ENCODE data around the gene EML4. TPM values are rescaled to one million over a fixed set of nuclear protein-coding genes. Genes with fewer than 3 reads are reported as not detected.
"Not testable (repeated sequence)": the region's sequence is repeated elsewhere in the genome, so short reads cannot be mapped to it uniquely, and the experiment has no call there.

Gene EML4
- total RNA-seq, 4 donors from 2014 or later, result 3.0 to 5.0 (median 4.6) TPM

- Histone ChIP-seq H3K27ac (peak overlapping the region; percentile 57 to 75 (median 68)), H3K36me3 (no peaks in the 10 kb centered on the region), H3K27me3 (no peaks in the 10 kb centered on the region), H3K4me1 (peaks cover 13 to 19% of the 10 kb centered on the region in 2 donors), H3K9me3 (no peaks in the 10 kb centered on the region), H3K4me3 (no peak overlapping the region)
- in situ Hi-C loops (cut with MboI; ENCODE audit: low sequenced_read_pairs in 4 of 4), result no loop called here
- TF ChIP-seq POLR2A (IDR thresholded peaks at IDR 0.05) (no peak), CTCF (IDR thresholded peaks at IDR 0.05 in 4 of 5, conservative IDR thresholded peaks at IDR 0.05 in 1 of 5) (no peak)
- intact Hi-C loops (cut with DNase I; ENCODE audit: low total_unique reads), result no loop called here
- ATAC-seq (peak; percentile 5 to 14), DNase-seq (no peak)
These were observed 173.7 kb downstream of the EML4 start for GRCh38 chr2:42342795-42343241.

GRCh38 chr2:42345986-42346385, 176.8 kb downstream of the EML4 start:
- H3K4me1 ChIP-seq, result peaks cover 13 to 19% of the 10 kb centered on the region in 2 donors
- H3K27ac ChIP-seq, result no peak overlapping the region
- intact Hi-C loops (cut with DNase I; ENCODE audit: low total_unique reads), result no loop called here
- no peak for DNase-seq
- in situ Hi-C loops (cut with MboI; ENCODE audit: low sequenced_read_pairs in 4 of 4), result no loop called here
- peaks cover 0 to 6% of the 10 kb centered on the region in 2 donors for H3K36me3 ChIP-seq
- ATAC-seq, result no peak
- TF ChIP-seq CTCF (IDR thresholded peaks at IDR 0.05 in 4 of 5, conservative IDR thresholded peaks at IDR 0.05 in 1 of 5) (no peak), POLR2A (IDR thresholded peaks at IDR 0.05) (no peak)
- H3K9me3 ChIP-seq, result no peaks in the 10 kb centered on the region
- no peaks in the 10 kb centered on the region for H3K27me3 ChIP-seq
- H3K4me3 ChIP-seq, result no peak overlapping the region

- H3K27ac ChIP-seq; ATAC-seq; H3K27me3 ChIP-seq; H3K4me3 ChIP-seq; in situ Hi-C loops (cut with MboI; ENCODE audit: low sequenced_read_pairs in 4 of 4); DNase-seq; H3K9me3 ChIP-seq; intact Hi-C loops (cut with DNase I; ENCODE audit: low total_unique reads): not testable (repeated sequence)
- peaks cover 13 to 15% of the 10 kb centered on the region in 2 donors for H3K4me1 ChIP-seq
- peaks cover 0 to 13% of the 10 kb centered on the region in 2 donors for H3K36me3 ChIP-seq
These were observed 177.7 kb downstream of the EML4 start for GRCh38 chr2:42346856-42347255.

- ATAC-seq; H3K27me3 ChIP-seq; DNase-seq; intact Hi-C loops (cut with DNase I; ENCODE audit: low total_unique reads); in situ Hi-C loops (cut with MboI; ENCODE audit: low sequenced_read_pairs in 4 of 4); H3K4me3 ChIP-seq; H3K9me3 ChIP-seq; H3K27ac ChIP-seq; H3K4me1 ChIP-seq: not testable (repeated sequence)
- peaks cover 0 to 19% of the 10 kb centered on the region in 2 donors for H3K36me3 ChIP-seq
These were observed 178.4 kb downstream of the EML4 start for GRCh38 chr2:42347518-42347917.

GRCh38 chr2:42348113-42348805, 179.1 kb downstream of the EML4 start:
- DNase-seq, result no peak
- Histone ChIP-seq H3K36me3 (peaks cover 0 to 19% of the 10 kb centered on the region in 2 donors), H3K27me3 (no peaks in the 10 kb centered on the region), H3K9me3 (no peaks in the 10 kb centered on the region), H3K4me3 (no peak overlapping the region), H3K27ac (peak overlapping the region in 1 of 4 donors; percentile 25), H3K4me1 (peaks cover 0 to under 1% of the 10 kb centered on the region in 2 donors)
- TF ChIP-seq CTCF (IDR thresholded peaks at IDR 0.05 in 4 of 5, conservative IDR thresholded peaks at IDR 0.05 in 1 of 5) (no peak), POLR2A (IDR thresholded peaks at IDR 0.05) (no peak)
- ATAC-seq, result no peak
- intact Hi-C loops (cut with DNase I; ENCODE audit: low total_unique reads), result no loop called here
- in situ Hi-C loops (cut with MboI; ENCODE audit: low sequenced_read_pairs in 4 of 4), result no loop called here

Measured in gastrocnemius medialis (tissue), 4 donors.